ENCODE results near the gene MTARC1.

DNA sequence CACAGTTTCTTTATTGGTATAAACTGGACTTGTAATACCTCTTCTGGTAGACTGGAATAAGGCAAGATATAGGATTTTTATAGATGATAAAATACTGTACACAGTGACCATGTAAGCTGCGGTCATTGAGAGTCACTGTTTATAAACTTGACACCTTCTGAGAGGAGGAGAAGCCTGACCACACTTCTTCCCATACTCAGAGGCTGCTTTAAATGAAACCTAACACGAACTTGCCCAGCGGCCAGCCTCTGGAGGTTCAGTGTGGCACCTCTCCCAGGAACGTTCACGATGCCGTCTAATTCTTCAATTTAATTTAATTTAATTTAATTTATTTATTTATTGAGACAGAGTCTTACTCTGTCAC lies 22.5 kb downstream of the MTARC1 start:
- TF ChIP-seq, protein P1, sequence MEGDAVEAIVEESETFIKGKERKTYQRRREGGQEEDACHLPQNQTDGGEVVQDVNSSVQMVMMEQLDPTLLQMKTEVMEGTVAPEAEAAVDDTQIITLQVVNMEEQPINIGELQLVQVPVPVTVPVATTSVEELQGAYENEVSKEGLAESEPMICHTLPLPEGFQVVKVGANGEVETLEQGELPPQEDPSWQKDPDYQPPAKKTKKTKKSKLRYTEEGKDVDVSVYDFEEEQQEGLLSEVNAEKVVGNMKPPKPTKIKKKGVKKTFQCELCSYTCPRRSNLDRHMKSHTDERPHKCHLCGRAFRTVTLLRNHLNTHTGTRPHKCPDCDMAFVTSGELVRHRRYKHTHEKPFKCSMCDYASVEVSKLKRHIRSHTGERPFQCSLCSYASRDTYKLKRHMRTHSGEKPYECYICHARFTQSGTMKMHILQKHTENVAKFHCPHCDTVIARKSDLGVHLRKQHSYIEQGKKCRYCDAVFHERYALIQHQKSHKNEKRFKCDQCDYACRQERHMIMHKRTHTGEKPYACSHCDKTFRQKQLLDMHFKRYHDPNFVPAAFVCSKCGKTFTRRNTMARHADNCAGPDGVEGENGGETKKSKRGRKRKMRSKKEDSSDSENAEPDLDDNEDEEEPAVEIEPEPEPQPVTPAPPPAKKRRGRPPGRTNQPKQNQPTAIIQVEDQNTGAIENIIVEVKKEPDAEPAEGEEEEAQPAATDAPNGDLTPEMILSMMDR (IDR thresholded peaks at IDR 0.05; ENCODE audit: low read length) = no peak
- TF ChIP-seq EZH2 (optimal IDR thresholded peaks at IDR 0.05; ENCODE audit: low read depth, low read length) = no peak

Data from MM.1S (cell line).